GM21515 (cell line): ENCODE results near the gene RFX4.
"Not testable (repeated sequence)": the region's sequence is repeated elsewhere in the genome, so short reads cannot be mapped to it uniquely, and the experiment has no call there.

Experiments used
- ATAC-seq: cut with Tn5 transposase; IDR thresholded peaks from one replicate; pipeline ENCODE4 v1.9.1; 2021; ENCODE audit not compliant: unreplicated experiment

The RFX4 gene

GRCh38 chr12:106685381-106685780 is 102.6 kb downstream of the RFX4 start:
- ATAC-seq, result no peak

- no peak for ATAC-seq
Observed at GRCh38 chr12:106687672-106688071, 104.9 kb downstream of the RFX4 start.

DNA sequence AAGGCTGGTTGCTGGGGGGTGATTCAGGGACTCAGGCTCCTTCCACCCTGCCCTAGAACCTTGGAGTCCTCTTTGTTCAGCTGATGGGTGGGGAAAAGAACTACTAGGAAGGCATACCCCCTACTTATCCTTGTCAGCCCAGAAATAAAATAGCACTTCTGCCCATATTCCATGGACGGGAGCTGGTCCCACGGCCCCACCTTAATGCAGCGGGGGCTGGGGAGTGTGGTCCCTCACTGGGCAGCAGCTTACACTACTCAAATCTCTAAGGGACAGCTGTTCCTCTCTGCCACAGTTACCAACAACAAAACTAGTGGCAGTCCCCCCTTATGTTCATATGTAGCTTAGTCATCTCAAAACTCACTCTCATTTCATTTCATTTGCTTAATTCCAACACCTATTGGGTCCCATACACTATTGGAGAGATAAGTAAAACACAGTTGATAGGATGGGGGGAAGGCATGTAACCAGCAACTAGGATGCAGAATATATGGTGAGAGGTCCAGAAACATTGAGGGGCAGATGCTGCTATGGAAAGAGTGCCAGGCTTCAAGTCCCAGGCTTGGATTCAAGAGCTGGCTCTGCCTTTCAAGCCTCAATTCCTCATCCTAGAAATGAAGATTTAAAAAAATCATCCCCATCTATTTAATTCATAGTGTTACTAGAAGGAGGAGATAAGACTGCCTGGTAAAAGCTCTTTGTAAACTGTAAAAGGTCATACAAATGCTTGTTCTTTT is 107.9 kb downstream of the RFX4 start:
- no peak for ATAC-seq

DNA sequence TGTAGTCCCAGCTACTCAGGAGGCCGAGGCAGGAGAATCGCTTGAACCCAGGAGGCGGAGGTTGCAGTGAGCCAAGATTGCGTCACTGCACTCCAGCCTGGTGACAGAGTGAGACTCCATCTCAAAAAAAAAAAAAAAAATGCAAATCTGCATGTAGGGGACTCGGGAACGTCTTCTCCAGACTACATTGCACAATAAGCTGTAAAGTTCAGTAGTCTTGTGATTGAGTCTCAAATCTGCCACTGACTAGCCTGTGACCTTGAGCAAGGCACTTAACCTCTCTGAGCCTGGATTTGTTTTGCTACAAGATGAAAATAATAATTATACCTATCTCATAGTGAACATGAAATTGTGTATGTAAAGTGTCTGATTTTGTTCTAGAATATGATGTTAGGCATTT is 109.2 kb downstream of the RFX4 start:
- ATAC-seq, result not testable (repeated sequence)

DNA sequence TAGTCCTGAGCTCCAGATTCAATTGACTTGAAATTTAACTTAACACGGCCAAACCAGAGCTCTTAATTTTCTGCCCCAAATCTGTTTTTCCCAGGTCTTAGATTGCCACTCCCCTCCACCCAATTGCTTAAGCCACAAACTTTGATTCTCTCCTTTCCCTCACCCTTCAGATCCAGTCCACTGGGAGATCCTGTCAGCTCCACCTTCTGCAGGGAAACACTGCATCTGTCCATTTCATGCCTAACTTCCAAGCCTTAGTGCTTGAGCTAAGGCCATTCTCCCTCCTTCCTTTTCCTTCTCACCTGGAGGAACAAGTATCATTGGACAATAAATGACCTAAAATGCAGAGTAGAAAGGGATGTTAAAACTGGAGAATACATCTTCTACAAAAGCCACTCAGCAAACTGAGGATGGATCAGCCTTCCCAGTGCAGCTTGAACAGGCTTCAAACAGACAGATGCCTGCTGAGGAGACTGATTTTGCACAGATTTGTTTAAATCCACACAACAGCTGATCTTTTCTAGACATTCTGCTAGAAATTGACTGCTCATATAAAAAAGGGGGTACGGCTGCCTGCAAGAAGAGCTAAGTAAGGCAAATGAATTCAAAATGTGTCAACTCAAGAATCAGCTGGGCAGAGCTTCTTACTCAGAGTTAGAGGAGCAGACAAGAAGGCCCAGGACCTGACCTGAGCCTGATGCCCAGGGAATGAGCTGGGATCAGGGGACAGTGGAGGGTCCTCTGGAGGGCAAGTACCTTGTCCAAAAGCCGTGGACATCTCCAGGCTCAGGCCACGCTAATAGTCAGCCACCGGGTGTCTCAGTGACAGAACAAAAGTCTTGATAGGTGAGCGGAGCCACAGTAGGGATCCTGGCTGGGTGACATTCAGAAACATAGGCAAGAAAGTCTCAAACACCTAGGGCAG is 110.4 kb downstream of the RFX4 start:
- ATAC-seq, result no peak

DNA sequence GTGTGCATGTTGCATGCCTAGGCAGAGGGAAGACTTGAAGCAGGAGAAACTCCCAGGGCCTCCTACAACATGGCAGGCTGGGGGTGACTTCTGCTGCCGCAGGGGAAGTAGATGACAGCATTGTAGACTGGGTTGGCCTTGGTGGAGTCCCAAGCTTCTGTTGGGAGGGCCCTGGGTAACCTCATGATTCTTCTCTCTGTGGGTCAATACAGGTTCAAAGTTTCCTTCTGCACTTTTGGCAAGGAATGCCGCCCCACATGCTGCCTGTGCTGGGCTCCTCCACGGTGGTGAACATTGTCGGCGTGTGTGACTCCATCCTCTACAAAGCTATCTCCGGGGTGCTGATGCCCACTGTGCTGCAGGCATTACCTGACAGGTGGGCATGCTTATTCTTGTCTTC is 113.3 kb downstream of the RFX4 start:
- no peak for ATAC-seq

GRCh38 chr12:106696681-106697417 is 114.0 kb downstream of the RFX4 start:
- no peak for ATAC-seq

- no peak for ATAC-seq
Observed at GRCh38 chr12:106704081-106704480, 121.3 kb downstream of the RFX4 start.

DNA sequence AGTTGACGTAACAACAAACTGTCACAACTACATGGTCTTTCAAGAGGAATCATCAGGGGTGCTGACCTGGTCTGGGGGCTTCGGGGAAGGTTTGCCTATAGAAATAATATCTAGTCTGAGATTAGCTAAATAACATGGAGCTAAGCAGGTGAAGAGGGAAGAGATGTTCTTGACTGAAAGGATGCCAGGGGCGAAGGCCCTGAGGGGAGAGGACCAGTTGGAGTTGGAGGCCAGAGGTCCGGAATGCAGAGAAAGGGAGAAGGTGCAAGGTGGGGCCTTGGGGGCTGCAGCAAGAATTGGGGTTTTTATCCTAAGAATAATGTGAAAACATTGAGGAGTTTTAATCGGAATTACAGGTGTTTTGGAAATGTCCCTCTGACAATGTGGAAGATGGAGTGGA is 123.2 kb downstream of the RFX4 start:
- ATAC-seq, result no peak

DNA sequence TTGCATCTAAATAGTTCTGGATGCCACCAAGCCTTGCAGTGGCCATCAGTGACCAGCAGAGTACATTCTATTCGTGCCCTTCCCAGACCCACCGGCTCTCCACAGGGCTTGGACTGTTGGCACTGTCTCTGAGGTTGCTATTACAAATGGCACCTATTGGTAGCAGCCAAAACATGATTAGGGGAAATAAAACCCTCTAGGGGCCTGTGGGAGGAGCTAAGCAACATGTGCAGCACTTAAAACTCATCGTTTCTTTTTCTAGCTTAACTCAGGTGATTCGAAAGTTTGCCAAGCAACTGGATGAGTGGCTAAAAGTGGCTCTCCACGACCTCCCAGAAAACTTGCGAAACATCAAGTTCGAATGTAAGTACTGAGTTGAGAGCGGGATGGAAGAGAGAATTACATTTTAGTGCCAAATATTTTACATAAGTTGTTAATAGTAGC is 126.3 kb downstream of the RFX4 start:
- ATAC-seq, result no peak

GRCh38 chr12:106710143-106710893 is 127.5 kb downstream of the RFX4 start:
- ATAC-seq, result no peak

DNA sequence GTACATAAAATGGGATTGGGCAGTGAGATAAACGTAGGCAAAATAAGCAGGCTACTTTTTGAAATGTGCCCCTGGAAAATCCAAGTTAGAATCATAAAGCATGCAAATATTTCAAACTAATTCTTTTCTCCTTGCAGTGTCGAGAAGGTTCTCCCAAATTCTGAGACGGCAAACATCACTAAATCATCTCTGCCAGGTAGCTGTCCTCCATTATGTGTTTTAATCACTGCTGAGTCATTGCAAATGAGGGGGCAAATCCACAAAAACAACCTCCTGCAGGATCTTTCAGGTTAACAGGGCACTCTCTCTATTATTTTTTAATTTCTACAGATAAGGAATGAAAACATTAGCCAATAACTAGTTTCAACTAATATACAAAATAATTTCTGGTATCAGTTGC is 128.5 kb downstream of the RFX4 start:
- ATAC-seq, result no peak

DNA sequence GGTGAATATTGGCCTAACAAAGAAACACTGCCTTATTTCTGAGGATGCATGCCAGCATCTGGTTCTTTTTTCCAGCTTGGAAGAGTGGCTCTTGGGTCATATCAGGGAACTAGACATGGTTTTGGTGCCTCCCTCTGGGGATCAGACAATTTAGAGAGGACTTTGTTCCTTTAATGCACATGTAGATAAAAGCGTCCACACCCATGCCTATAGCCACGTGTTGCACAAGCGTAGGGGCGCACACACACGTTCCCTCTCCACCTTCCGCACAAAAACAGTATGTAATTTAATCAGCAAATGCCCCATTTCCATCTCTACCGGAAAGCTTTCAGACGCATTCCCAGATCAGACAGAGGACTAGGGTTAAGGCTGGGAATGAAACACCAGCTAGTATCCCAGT is 130.0 kb downstream of the RFX4 start:
- ATAC-seq, result no peak

DNA sequence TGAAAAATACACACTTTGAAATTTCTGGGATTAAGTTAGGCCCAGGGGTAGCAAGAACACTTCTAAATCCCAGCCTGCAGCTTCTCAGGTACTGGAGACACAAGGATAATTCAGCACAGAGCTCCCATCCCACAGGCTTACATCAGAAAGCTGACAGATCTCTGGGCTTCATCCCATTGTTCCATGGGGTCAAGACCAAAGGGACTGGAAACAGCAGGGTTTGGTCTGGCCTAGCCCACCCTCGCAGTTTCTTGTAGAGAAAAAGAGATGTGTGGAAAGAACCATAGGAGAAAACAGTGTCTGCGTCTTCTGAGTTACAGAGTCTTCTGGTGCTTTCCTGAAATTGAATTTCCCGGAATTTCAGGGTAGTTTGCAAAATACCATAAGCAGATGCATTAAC is 132.1 kb downstream of the RFX4 start:
- ATAC-seq, result no peak

- ATAC-seq, result no peak
Observed at GRCh38 chr12:106715582-106715981, 132.8 kb downstream of the RFX4 start.

- ATAC-seq, result no peak
Observed at GRCh38 chr12:106717673-106718072, 134.9 kb downstream of the RFX4 start.

DNA sequence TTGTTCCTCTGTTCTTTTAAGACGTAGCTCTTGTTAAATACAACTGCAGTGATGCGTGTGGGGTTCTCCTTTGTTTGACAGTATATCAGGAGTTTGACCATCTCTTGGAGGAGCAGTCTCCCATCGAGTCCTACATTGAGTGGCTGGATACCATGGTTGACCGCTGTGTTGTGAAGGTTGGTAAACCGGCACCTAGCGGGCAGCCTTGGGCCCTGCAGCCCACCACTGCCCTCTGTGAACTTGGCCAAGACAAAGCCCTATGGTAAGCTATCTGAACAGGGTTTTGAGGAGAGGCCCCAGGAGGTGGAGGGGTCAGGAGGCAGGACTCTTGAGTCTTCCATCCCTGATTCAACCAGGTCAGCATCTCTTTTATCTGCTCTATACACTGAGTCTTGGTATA is 137.1 kb downstream of the RFX4 start:
- no peak for ATAC-seq

GRCh38 chr12:106720696-106721095 is 137.9 kb downstream of the RFX4 start:
- no peak for ATAC-seq

GRCh38 chr12:106721915-106722314 is 139.1 kb downstream of the RFX4 start:
- ATAC-seq, result no peak

- ATAC-seq, result no peak
Observed at GRCh38 chr12:106722837-106723236, 140.0 kb downstream of the RFX4 start.

GRCh38 chr12:106723416-106723815 is 140.6 kb downstream of the RFX4 start:
- no peak for ATAC-seq
